GM13977 (cell line): ENCODE measurements around the gene C2.
"Not testable (repeated sequence)": the region's sequence is repeated elsewhere in the genome, so short reads cannot be mapped to it uniquely, and the experiment has no call there.

ENCODE experiments used
- DNase-seq: peaks from one replicate; pipeline ENCODE4 v3.0.0; 2012; ENCODE audit warnings: low spot score
- CTCF ChIP-seq: IDR thresholded peaks from 2 replicates; pipeline ENCODE4 v1.5.1; 2012; ENCODE audit warnings: mild to moderate bottlenecking, control low read depth; ENCODE audit not compliant: insufficient read depth; ENCODE audit errors: extremely low read depth, missing control alignments
- in situ Hi-C: fragments of 300-500 bp; cut with MboI; formaldehyde crosslinking; loops from one replicate; pipeline ENCODE4 v1.12.0; 2022; ENCODE audit warnings: low sequenced_read_pairs, low pct_unique_long_range_greater_than_20kb, mixed read lengths, inconsistent platforms; ENCODE audit not compliant: unreplicated experiment

C2 gene

GRCh38 chr6:31972709-31973350 lies 45.3 kb downstream of the C2 start:
- in situ Hi-C loops, result no loop called here
- no peak for DNase-seq
- TF ChIP-seq CTCF, result no peak

GRCh38 chr6:31976065-31976464 lies 48.5 kb downstream of the C2 start:
- DNase-seq, in situ Hi-C loops: not testable (repeated sequence)

GRCh38 chr6:31977816-31978431 lies 50.4 kb downstream of the C2 start:
- in situ Hi-C loops, result no loop called here
- DNase-seq, result no peak
- no peak for TF ChIP-seq CTCF

GRCh38 chr6:31978831-31979230 lies 51.3 kb downstream of the C2 start:
- TF ChIP-seq CTCF, result no peak
- no peak for DNase-seq
- in situ Hi-C loops, result no loop called here

- in situ Hi-C loops, result no loop called here
- TF ChIP-seq CTCF, result no peak
- no peak for DNase-seq
Observed at GRCh38 chr6:31979238-31979898, 51.9 kb downstream of the C2 start.

- in situ Hi-C loops, DNase-seq: not testable (repeated sequence)
Observed at GRCh38 chr6:31980195-31980876, 52.8 kb downstream of the C2 start.

- in situ Hi-C loops, DNase-seq: not testable (repeated sequence)
Observed at GRCh38 chr6:31980998-31981397, 53.5 kb downstream of the C2 start.

GRCh38 chr6:31981744-31982143 lies 54.2 kb downstream of the C2 start, which contains the start of gene C4A:
Gene C4A (plus strand): TSS chr6:31982057. CDS start chr6:31982108, 51 bp downstream.
- DNase-seq, in situ Hi-C loops: not testable (repeated sequence)

GRCh38 chr6:31989363-31989762 lies 61.8 kb downstream of the C2 start:
- in situ Hi-C loops, DNase-seq: not testable (repeated sequence)

GRCh38 chr6:31994421-31994820 lies 66.9 kb downstream of the C2 start:
- in situ Hi-C loops, DNase-seq: not testable (repeated sequence)
